ENCODE data around the gene MYO9A.
"Not testable (repeated sequence)": the region's sequence is repeated elsewhere in the genome, so short reads cannot be mapped to it uniquely, and the experiment has no call there.

MYO9A gene

GRCh38 chr15:71874245-71874644 lies 243.7 kb downstream of the MYO9A start:
- DNase-seq (ENCODE audit: low read depth in 2 of 2): no peak

DNA sequence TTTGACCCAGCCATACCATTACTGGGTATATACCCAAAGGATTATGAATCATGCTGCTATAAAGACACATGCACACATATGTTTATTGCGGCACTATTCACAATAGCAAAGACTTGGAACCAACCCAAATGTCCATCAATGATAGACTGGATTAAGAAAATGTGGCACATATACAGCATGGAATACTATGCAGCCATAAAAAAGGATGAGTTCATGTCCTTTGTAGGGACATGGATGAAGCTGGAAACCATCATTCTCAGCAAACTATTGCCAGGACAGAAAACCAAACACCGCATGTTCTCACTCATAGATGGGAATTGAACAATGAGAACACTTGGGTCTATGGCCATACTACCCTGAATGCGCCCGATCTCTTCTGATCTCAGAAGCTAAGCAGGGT lies 259.7 kb downstream of the MYO9A start:
- DNase-seq (ENCODE audit: low read depth in 2 of 2): not testable (repeated sequence)

DNA sequence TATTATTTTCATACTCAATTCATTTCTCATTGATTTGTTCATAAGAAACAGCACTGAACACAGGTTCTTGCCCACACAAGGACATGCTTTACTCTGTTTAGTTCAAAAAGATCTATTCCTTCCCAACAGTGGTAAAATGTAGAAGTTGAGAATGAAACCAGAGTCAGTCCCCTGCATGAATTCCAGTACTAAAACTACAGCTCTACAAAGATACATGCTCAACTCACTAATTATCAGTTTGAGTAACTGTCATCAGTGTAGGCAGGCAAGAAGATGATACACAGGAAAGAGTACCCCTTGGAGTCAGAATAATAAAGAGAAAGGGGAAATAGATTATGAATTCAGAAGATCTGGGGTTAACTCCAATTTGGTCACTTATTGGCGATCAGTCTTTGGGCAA lies 264.4 kb downstream of the MYO9A start:
- no peak for DNase-seq (ENCODE audit: low read depth in 2 of 2)

DNA sequence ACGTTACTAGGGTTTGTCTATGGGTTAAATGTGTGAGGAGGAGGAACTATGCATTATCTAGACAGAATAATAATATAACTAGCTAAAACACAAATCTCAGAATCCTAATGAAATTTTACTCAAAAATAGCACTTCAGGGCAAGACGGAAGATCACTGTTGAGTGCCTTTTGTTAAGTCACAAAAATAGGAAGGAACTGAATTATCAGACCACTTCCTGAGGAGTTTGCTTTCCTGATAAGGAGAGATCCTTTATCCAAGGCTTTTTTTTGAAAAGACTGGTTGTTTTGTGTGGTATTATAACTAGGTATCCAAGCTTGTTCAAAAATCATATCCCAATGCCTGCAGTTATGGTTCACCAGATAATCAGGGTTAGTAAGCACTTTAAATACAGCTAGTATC lies 273.0 kb downstream of the MYO9A start:
- DNase-seq (ENCODE audit: low read depth in 2 of 2): no peak

DNA sequence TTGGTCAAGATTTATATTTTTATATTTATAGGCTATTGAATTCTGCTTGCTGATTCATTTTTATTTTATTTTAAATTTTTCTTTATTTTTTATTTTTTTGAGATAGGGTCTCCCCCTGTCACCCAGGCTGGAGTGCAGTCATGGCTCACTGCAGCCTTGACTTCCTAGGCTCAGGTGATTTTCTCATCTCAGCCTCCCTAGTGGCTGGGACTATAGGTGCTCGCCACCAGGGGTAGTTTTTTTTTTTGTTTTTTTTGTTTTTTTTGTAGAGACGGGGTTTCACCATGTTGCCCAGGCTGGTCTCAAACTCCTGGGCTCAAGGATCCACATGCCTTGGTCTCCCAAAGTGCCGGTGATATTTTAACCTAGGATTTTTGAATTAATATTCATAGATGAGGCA lies 276.4 kb downstream of the MYO9A start:
- DNase-seq (ENCODE audit: low read depth in 2 of 2): no peak

DNA sequence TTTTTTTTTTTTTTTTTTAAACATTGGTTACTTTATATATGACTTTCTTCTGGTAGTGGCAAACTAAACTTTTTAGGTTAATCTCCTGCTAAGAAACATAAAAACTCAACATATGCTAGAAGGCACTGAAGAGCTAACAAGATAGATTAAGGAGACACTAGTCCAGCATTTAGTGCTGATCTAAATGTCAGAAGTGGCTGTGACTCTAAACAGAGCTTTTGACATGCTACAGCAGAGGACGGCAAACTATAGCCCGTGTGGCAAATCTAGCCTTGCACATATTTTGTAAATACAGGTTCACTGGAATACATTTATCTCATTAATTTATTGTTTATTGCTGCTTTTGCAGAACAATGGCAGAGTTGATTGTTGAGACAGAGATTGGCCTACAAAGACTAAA lies 287.0 kb downstream of the MYO9A start:
- DNase-seq (ENCODE audit: low read depth in 2 of 2): no peak

DNA sequence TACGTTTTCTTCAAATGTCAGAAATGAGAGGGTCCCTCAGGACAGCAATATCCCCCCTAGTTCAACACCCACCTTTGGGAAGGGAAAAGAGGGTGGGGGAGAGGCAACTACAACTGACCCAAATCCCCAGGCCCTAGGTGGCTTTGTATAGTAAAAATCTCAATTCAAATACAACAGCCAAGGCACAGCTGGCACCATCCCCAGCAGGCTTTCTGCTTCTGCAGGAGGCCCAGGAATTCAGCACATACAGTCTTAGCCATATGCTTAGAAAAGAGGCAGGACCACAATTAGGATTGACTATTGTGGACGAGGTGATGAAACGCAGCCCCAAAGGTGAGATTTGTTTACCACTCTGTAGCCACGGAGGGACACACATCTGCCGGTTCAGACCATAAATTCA lies 291.8 kb downstream of the MYO9A start:
- DNase-seq (ENCODE audit: low read depth in 2 of 2): no peak

GRCh38 chr15:71825021-71825730 lies 292.8 kb downstream of the MYO9A start:
- DNase-seq (ENCODE audit: low read depth in 2 of 2): no peak

DNA sequence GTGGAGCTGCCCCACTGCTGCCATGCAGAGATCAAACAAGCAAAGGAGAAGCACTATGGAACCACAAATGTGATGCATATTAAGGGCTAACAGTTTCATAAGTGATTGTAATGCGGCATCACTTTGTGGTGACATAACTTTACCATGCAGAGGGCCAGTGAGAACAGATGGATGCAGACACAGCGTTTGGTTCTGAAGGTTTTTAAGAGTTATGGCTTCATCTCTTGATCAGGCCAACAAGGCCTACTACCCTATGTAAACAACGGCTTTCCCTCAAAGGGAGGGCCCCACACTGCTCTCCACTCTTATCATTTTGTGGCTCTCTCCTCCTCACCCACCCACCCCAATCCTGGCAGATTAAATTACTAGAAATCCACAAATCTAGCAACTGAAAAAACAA lies 294.1 kb downstream of the MYO9A start:
- no peak for DNase-seq (ENCODE audit: low read depth in 2 of 2)

DNA sequence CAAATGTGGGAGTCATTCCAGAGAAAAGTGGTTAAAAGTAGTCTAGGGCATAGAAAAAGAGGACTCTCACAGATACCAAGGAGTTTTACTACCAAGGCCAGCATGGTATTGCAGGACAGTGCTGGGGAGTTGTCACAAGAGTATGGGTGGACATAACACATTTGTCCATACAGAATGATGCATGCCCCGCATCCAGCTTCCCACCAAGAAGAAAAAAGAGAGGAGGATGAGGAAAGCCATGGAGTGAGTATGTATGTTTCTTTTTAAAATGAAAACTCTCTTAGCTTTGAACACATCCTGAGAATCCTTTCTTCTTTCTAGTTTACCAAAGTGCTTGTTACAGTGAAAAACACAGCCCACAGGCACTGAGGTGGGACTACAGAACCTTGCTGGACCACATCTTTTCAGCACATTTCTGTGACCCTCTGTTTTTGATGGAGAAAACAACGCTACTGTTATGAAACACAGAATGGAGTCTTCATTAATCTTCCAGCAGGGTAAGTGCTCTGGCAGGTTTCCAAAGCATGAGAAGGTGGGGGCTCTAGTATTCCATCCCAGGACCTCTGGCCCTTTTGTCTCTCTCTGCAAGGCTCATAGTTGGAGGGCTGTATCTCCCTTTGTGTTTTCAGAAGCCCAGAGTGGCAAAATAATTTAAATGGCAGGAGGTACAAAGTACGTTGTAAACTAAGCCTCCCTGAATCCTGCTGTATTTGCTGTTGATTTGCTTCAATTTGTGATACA lies 294.9 kb downstream of the MYO9A start:
- no peak for DNase-seq (ENCODE audit: low read depth in 2 of 2)

- no peak for DNase-seq (ENCODE audit: low read depth in 2 of 2)
Measured at GRCh38 chr15:71821547-71822129, 296.3 kb downstream of the MYO9A start.

DNA sequence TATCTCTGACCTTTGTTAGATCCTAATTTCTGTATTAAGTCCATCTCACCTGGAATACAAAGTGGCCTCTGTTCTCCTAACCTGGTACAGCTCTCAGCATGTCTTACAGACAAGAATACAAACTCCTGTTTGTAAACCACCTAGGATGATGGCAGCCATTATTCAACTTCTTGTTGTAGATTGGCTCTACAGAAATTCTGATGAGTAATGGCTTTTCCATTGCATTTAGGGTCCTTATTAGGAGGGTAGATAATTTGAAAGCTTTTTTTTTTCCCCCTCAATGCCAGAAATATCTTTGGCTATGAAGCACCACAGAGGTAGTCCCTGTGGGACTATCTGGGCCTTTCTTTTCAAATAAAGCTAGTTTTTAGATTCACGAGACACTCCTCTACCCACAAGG lies 297.8 kb downstream of the MYO9A start:
- DNase-seq (ENCODE audit: low read depth in 2 of 2): no peak

DNA sequence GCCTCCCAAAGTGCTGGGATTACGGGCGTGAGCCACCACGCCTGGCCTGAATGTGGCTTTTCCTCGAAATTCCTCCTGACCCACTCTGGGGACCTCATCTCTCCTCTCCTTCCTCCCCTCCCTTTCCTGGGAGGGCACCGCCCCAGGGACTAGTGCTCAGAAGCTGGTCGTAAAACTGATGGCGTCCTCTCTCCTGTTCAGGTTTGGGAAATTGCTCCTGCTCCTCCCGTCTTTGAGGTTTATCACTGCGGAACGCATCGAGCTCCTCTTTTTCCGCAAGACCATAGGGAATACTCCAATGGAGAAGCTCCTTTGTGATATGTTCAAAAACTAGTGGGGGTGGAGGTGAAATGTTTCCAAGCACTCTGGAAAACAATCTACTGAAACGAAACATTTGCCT lies 300.6 kb downstream of the MYO9A start:
- DNase-seq (ENCODE audit: low read depth in 2 of 2): no peak

DNA sequence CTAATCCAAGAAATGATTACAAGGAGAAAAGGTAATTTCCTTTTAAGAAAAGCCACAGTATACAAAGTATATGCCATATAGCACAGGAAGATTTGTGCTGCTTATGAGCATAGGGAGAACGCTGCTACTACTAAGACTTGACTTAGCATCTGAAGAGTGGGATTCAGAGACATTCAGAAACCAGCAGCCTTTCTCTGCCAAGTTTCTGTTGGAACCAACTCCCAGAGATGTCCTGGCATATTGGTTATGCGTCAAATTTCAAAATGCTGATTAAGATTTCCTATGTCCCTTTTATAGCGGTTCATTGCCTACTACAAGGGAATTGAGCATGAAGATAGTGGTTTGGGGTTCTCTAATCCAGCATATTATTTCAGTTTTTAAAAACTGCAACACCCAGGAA lies 302.6 kb downstream of the MYO9A start:
- no peak for DNase-seq (ENCODE audit: low read depth in 2 of 2)

DNA sequence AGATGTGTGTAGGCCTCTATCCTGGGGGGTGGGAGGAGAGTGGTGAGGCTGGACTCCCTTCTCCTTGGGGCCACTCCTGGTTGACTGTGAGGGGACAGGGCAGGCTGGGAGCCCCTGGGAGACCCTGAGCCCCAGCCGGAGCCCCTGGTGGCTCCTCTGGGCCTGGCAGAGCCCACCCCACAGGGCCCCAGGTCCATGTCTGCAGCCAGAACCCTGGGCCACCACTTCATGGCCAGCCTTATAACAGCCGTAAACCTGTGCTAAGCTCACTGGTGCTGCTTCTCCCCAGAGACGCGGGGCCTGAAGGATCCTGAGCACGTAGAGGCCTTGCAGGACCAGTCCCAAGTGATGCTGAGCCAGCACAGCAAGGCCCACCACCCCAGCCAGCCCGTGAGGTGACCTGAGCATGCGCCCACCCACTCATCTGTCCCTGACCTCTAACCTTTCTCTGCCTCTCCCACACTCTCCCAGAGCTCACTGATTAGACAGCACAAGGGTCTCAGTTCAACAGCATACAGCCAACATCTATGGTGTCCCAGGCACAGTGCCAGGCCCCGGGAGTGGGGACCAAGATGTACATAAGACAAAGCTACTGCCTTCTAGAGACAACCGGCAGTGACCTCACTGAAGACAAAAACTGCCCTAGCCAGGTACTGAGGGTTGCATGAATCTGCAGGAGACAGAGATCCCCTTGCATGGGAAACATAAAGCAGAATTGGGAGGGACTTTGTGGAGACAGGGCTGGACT lies 304.1 kb downstream of the MYO9A start:
- DNase-seq (ENCODE audit: low read depth in 2 of 2): no peak

GRCh38 chr15:71812966-71813722 lies 304.8 kb downstream of the MYO9A start:
- no peak for DNase-seq (ENCODE audit: low read depth in 2 of 2)

- DNase-seq (ENCODE audit: low read depth in 2 of 2): no peak
Measured at GRCh38 chr15:71811752-71812735, 305.9 kb downstream of the MYO9A start.

DNA sequence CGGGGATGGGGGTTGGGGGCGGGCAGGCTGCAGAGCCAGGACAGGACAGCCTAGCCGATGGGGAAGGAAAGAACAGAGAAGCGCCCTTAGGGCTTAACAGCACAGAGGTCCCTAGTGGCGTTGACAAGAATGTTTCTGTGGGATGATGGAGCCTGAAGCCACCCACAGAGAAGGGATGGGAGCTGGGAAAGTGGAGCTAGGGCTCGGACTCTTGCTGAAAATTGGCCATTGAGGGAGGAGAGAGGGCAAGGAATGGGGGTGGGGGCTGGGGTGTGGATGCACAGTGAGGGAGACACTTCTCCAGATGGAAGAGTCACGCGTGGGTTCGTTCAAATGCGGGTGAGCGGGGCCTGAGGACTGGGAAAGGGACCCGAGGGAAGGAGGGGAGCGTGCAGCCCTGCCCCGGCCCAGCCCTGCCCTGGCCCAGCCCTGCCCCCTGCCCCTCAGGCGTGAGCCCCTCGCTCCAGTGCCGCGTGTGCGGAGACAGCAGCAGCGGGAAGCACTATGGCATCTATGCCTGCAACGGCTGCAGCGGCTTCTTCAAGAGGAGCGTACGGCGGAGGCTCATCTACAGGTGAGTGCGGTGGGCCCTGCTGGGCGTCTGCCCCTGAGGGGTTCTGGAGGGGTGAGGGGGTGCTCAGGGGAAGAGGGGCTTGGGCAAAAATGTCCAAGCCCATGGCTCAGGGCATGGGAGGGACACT lies 306.8 kb downstream of the MYO9A start:
- no peak for DNase-seq (ENCODE audit: low read depth in 2 of 2)

- DNase-seq (ENCODE audit: low read depth in 2 of 2): no peak
Measured at GRCh38 chr15:71810256-71811035, 307.5 kb downstream of the MYO9A start, which contains the start of gene NR2E3. TSS of gene NR2E3 (plus strand) at chr15:71810554. CDS start at chr15:71810744, 190 bp downstream.

All from fibroblast of skin of left biceps (primary cell).